Mucosa of descending colon (tissue), 3 donors: ENCODE measurements around the gene PSMD6. TPM values are rescaled to one million over a fixed set of nuclear protein-coding genes. Genes with fewer than 3 reads are reported as not detected.

Source experiments
- ATAC-seq: fragments of 200-7000 bp; cut with Tn5 transposase; one replicate; pipeline ENCODE4 v1.9.1; 2020; ENCODE audit warnings: mild to moderate bottlenecking, moderate library complexity
- DNase-seq, 3 donors: peaks; one replicate each; pipeline ENCODE4 v3.0.0-alpha.2; 2020
- H3K36me3 ChIP-seq: fragments of 200-600 bp; one replicate; pipeline ENCODE4 v1.8.0; 2021; ENCODE audit warnings: low read depth, mild to moderate bottlenecking
- H3K4me1 ChIP-seq: fragments of 200-600 bp; one replicate; pipeline ENCODE4 v1.8.0; 2021; ENCODE audit warnings: low read depth, mild to moderate bottlenecking
- H3K4me3 ChIP-seq: fragments of 200-600 bp; one replicate; pipeline ENCODE4 v1.8.0; 2021; ENCODE audit warnings: mild to moderate bottlenecking
- H3K9me3 ChIP-seq: fragments of 200-600 bp; one replicate; pipeline ENCODE4 v1.8.0; 2021; ENCODE audit warnings: mild to moderate bottlenecking
- CTCF ChIP-seq: fragments of 200-600 bp; IDR thresholded peaks from one replicate; pipeline ENCODE4 v1.8.0; 2022; ENCODE audit warnings: antibody characterized with exemption, mild to moderate bottlenecking
- intact Hi-C, 2 donors: fragments of 100-400 bp; cut with DNase I in 1 of 2; cut with micrococcal nuclease in 1 of 2; formaldehyde crosslinking; loops; one replicate each; pipeline versions ENCODE4 v1.11.0 to v1.11.1; 2022; cut with DNase I, micrococcal nuclease
- total RNA-seq, 3 donors: library from RNA; stranded (reverse); fragmentation: NEBNext Ultra II Directional in 2 of 3; extraction: Animal tissue kit (Norgen Biotek cat#: 25700) in 2 of 3; gene quantifications; one replicate each; pipeline versions ENCODE4 v1.2.1 to v1.2.4, GENCODE V29; 2021 to 2023
- donor health status: DM: no; HTN: no; CAD: no; lungs with moderate emphysema.
- donor health status: DM: no; HTN: no; CAD: no.
- donor health status: DM: no; HTN: yes; CAD: no.

The PSMD6 gene
- total RNA-seq, 3 donors from 2014 or later: 39.1 to 61.8 (median 57.5) TPM

DNA sequence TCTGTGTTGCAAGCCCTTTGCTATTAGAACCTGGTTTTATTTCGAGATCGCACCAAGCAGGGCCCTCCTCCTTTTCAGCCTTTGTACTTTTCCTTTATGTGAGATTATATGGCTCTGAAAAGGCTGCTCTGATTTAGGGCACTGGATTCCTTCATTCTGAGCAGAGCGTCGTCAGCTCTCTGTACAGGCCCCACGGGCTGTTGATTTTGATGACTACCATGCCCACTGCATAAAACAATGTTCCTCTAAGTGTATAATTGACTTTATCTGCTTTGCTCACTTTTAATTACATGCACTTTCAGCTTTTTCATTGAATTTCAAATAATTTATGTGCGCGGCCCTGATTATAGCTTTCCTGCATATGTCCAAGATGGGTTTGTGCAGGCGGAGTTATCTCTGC lies 4.4 kb upstream of the PSMD6 start:
- Histone ChIP-seq H3K4me3 (no peak overlapping the region), H3K36me3 (no peaks in the 10 kb centered on the region), H3K4me1 (no peaks in the 10 kb centered on the region), H3K9me3 (no peaks in the 10 kb centered on the region)
- ATAC-seq: no peak
- intact Hi-C loops: no loop called here
- no peak for TF ChIP-seq CTCF
- DNase-seq: no peak

DNA sequence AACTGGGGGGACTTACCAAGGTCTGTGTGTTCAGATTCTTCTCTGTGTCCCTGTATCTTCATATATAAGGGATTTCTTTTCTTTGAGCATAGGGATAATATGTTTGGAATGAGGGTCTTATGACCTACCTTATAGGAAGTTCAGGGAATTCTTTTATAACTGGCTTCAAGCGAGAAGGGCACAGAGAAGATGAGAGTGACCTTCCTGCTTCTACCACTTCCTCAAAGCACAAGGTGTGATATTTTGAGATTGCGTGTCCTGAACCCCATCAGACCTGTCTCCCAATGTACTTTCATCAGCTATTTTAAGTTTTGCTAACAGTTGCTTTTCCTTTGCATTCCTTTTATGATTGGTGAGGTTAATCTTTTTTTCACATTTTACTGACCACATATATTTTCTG lies 3.1 kb upstream of the PSMD6 start:
- no peak for TF ChIP-seq CTCF
- DNase-seq: no peak

DNA sequence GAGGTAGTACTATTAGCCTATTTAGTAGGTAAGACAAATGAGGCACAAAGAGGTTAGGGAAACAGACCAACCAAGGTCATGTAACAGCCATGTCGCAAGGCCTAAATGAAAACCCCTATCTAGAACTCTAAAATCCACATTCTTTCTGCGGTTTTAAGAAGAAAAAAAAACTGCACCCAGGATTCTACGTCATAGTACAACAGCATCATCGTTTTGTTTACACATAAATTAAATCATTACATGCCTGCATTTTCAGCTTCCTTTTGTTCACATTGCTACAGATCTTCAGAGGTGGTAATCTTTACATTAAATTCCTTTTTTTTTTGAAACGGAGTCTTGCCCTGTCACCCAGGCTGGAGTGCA lies 548 bp upstream of the PSMD6 start:
- H3K4me1 ChIP-seq: no peaks in the 10 kb centered on the region
- no peak overlapping the region for H3K4me3 ChIP-seq
- H3K36me3 ChIP-seq: no peaks in the 10 kb centered on the region
- TF ChIP-seq CTCF: no peak
- H3K9me3 ChIP-seq: no peaks in the 10 kb centered on the region
- intact Hi-C loops: no loop called here
- no peak for DNase-seq
- no peak for ATAC-seq

More for the DNA sequence above, 3.1 kb upstream of the PSMD6 start:
- intact Hi-C loops: no loop called here
- Histone ChIP-seq H3K36me3 (no peaks in the 10 kb centered on the region), H3K9me3 (no peaks in the 10 kb centered on the region), H3K4me3 (no peak overlapping the region), H3K4me1 (no peaks in the 10 kb centered on the region)
- ATAC-seq: no peak

- H3K4me3 ChIP-seq: peak overlapping the region; percentile 97
- DNase-seq (peak in 1 of 3 donors; percentile 22), ATAC-seq (peak; percentile 9)
- no peaks in the 10 kb centered on the region for H3K4me1 ChIP-seq
- peaks cover 4% of the 10 kb centered on the region for H3K36me3 ChIP-seq
- TF ChIP-seq CTCF: no peak
- no peaks in the 10 kb centered on the region for H3K9me3 ChIP-seq
- intact Hi-C loops: no loop called here
These were observed 675 bp downstream of the PSMD6 start for GRCh38 chr3:64022451-64023186.

DNA sequence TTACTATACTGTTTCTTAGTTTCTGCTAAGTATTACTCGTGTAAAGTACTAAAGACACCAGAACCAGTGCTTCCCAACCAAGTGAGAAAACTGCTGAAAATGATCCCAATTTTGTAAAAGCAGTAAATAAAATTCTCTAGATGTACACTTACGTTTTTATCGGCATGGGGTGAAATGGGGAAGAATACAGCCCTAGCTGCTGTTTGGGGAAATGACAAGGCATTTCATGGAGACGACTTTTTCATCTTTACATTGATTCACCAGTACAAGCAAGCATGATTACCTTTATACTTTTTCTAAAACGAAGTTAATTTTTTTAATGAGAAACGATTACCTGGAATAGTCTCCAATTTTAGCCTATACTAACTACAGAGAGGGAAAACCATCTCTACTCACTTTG lies 1.4 kb downstream of the PSMD6 start:
- H3K4me3 ChIP-seq: no peak overlapping the region
- peaks cover 7% of the 10 kb centered on the region for H3K36me3 ChIP-seq
- TF ChIP-seq CTCF: no peak
- ATAC-seq: no peak
- H3K9me3 ChIP-seq: no peaks in the 10 kb centered on the region
- intact Hi-C loops: no loop called here
- no peak for DNase-seq
- no peaks in the 10 kb centered on the region for H3K4me1 ChIP-seq

DNA sequence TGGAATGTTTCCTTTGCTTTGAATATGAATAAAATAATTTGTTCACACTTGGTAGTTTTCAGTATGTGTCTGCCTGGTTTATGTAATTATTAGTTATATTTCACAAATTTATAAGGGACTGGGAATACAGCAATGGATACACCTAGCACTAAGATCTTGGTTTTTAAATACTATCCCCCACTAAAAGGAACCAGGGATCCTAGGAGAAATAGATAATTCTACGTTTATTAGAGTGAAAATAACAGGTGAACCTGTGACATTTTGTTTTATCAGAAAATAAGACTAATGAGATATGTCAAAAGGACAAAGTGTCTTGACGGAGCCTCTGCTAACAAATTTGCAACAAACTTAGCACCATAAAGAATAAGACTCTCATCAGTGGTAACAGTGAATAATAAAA lies 3.4 kb downstream of the PSMD6 start:
- intact Hi-C loops: no loop called here
- Histone ChIP-seq H3K36me3 (peaks cover 7% of the 10 kb centered on the region), H3K4me3 (no peak overlapping the region), H3K9me3 (no peaks in the 10 kb centered on the region), H3K4me1 (no peaks in the 10 kb centered on the region)
- no peak for TF ChIP-seq CTCF
- no peak for DNase-seq
- ATAC-seq: no peak
